HL-60 (cell line): Measurements from ENCODE around the gene TTYH2.

Experiments used
- GABPA ChIP-seq: IDR thresholded peaks from 2 replicates; pipeline ENCODE4 v1.6.1; 2012; ENCODE audit warnings: low read depth
- POLR2AphosphoS5 ChIP-seq: IDR thresholded peaks from 2 replicates; pipeline ENCODE4 v1.6.1; 2012; ENCODE audit warnings: low read depth
- SPI1 ChIP-seq: IDR thresholded peaks from 2 replicates; pipeline ENCODE4 v1.6.1; 2012; ENCODE audit warnings: low read depth, mild to moderate bottlenecking, borderline replicate concordance
- TF ChIP-seq, protein P1 (sequence below): IDR thresholded peaks from one replicate; pipeline ENCODE4 v1.5.1; 2011; ENCODE audit warnings: low read length, control low read depth, inconsistent platforms; ENCODE audit not compliant: insufficient read depth
- TF ChIP-seq, protein P2 (sequence below): IDR thresholded peaks from 2 replicates; pipeline ENCODE4 v1.6.1; 2012; ENCODE audit warnings: low read depth; ENCODE audit not compliant: insufficient replicate concordance

DNA sequence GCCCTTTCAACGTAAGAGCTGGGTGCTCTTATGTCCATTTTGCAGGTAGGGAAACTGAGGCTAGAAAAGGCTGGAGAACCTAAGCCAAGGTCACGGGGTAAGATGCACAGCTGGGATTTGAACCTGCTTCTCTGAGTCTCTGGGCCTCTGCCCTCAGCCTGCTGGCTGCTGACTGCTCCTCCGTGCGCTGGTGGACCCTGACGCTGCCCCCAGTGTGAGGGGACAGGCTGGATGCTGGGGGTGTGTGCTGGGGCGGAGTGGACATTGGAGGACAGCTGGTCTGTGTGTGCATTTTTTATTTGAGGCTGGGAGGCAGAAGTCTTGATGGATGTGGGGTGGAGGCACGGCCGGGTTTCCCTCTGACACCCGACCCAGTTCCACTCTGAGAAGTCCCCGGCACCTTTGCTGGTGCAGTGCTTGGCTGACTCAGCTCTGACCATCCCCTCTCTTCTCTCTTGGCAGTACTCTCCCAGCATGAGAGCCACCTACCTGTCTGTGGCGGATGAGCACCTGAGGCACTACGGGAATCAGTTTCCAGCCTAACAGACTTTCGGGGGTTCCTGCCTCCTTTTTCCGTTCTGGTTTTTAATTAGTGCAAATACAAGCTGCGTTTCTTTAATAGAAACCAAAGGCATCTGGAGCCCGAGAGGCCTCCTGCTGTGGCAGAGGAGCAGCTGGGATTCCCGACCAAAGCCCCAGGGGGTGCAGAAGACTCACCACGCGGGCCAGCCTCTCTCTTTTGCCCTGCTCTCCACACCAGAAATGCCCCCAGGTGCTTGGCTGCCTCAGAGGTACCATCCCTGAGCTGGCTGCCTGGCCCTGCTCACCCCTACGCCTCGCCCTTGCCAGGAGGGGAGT lies 46.5 kb downstream of the TTYH2 start:
- TF ChIP-seq, protein P1, sequence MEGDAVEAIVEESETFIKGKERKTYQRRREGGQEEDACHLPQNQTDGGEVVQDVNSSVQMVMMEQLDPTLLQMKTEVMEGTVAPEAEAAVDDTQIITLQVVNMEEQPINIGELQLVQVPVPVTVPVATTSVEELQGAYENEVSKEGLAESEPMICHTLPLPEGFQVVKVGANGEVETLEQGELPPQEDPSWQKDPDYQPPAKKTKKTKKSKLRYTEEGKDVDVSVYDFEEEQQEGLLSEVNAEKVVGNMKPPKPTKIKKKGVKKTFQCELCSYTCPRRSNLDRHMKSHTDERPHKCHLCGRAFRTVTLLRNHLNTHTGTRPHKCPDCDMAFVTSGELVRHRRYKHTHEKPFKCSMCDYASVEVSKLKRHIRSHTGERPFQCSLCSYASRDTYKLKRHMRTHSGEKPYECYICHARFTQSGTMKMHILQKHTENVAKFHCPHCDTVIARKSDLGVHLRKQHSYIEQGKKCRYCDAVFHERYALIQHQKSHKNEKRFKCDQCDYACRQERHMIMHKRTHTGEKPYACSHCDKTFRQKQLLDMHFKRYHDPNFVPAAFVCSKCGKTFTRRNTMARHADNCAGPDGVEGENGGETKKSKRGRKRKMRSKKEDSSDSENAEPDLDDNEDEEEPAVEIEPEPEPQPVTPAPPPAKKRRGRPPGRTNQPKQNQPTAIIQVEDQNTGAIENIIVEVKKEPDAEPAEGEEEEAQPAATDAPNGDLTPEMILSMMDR = no peak
- TF ChIP-seq POLR2AphosphoS5 = no peak
- TF ChIP-seq, protein P2, sequence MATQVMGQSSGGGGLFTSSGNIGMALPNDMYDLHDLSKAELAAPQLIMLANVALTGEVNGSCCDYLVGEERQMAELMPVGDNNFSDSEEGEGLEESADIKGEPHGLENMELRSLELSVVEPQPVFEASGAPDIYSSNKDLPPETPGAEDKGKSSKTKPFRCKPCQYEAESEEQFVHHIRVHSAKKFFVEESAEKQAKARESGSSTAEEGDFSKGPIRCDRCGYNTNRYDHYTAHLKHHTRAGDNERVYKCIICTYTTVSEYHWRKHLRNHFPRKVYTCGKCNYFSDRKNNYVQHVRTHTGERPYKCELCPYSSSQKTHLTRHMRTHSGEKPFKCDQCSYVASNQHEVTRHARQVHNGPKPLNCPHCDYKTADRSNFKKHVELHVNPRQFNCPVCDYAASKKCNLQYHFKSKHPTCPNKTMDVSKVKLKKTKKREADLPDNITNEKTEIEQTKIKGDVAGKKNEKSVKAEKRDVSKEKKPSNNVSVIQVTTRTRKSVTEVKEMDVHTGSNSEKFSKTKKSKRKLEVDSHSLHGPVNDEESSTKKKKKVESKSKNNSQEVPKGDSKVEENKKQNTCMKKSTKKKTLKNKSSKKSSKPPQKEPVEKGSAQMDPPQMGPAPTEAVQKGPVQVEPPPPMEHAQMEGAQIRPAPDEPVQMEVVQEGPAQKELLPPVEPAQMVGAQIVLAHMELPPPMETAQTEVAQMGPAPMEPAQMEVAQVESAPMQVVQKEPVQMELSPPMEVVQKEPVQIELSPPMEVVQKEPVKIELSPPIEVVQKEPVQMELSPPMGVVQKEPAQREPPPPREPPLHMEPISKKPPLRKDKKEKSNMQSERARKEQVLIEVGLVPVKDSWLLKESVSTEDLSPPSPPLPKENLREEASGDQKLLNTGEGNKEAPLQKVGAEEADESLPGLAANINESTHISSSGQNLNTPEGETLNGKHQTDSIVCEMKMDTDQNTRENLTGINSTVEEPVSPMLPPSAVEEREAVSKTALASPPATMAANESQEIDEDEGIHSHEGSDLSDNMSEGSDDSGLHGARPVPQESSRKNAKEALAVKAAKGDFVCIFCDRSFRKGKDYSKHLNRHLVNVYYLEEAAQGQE = no peak
- TF ChIP-seq GABPA = no peak
- no peak for TF ChIP-seq SPI1
